ENCODE data around the gene GDF2.

GDF2 gene

GRCh38 chr10:47283101-47283630 is 39.1 kb upstream of the GDF2 start:
- H3K27me3 ChIP-seq (ENCODE audit: control insufficient read depth in 1 of 2, insufficient read depth in 2 of 2, low read length in 2 of 2): no peaks in the 10 kb centered on the region
- H3K9me3 ChIP-seq (ENCODE audit: control insufficient read depth in 1 of 2, low read length in 2 of 2): no peaks in the 10 kb centered on the region
- no peaks in the 10 kb centered on the region for H3K36me3 ChIP-seq (ENCODE audit: control insufficient read depth in 1 of 2, insufficient read depth in 2 of 2, low read length in 2 of 2)
- H3K27ac ChIP-seq (ENCODE audit: low read depth, low read length): no peak overlapping the region
- H3K4me1 ChIP-seq (ENCODE audit: control insufficient read depth in 1 of 2, insufficient read depth in 2 of 2, low read length in 2 of 2): peaks cover 0 to 2% of the 10 kb centered on the region in 2 donors
- no peak overlapping the region for H3K4me3 ChIP-seq (ENCODE audit: low read depth in 1 of 2, low read length in 2 of 2)
- no peak overlapping the region for H3K9ac ChIP-seq (ENCODE audit: low read depth in 1 of 2, low read length in 2 of 2)

GRCh38 chr10:47283848-47284247 is 38.4 kb upstream of the GDF2 start:
- Histone ChIP-seq H3K27me3 (ENCODE audit: control insufficient read depth in 1 of 2, insufficient read depth in 2 of 2, low read length in 2 of 2) (no peaks in the 10 kb centered on the region), H3K9me3 (ENCODE audit: control insufficient read depth in 1 of 2, low read length in 2 of 2) (no peaks in the 10 kb centered on the region), H3K4me1 (ENCODE audit: control insufficient read depth in 1 of 2, insufficient read depth in 2 of 2, low read length in 2 of 2) (no peaks in the 10 kb centered on the region), H3K36me3 (ENCODE audit: control insufficient read depth in 1 of 2, insufficient read depth in 2 of 2, low read length in 2 of 2) (no peaks in the 10 kb centered on the region), H3K9ac (ENCODE audit: low read depth in 1 of 2, low read length in 2 of 2) (no peak overlapping the region), H3K4me3 (ENCODE audit: low read depth in 1 of 2, low read length in 2 of 2) (no peak overlapping the region), H3K27ac (ENCODE audit: low read depth, low read length) (no peak overlapping the region)

- H3K9ac ChIP-seq (ENCODE audit: low read depth in 1 of 2, low read length in 2 of 2): no peak overlapping the region
- no peaks in the 10 kb centered on the region for H3K4me1 ChIP-seq (ENCODE audit: control insufficient read depth in 1 of 2, insufficient read depth in 2 of 2, low read length in 2 of 2)
- no peak overlapping the region for H3K4me3 ChIP-seq (ENCODE audit: low read depth in 1 of 2, low read length in 2 of 2)
- H3K27ac ChIP-seq (ENCODE audit: low read depth, low read length): no peak overlapping the region
- no peaks in the 10 kb centered on the region for H3K36me3 ChIP-seq (ENCODE audit: control insufficient read depth in 1 of 2, insufficient read depth in 2 of 2, low read length in 2 of 2)
- H3K27me3 ChIP-seq (ENCODE audit: control insufficient read depth in 1 of 2, insufficient read depth in 2 of 2, low read length in 2 of 2): no peaks in the 10 kb centered on the region
- no peaks in the 10 kb centered on the region for H3K9me3 ChIP-seq (ENCODE audit: control insufficient read depth in 1 of 2, low read length in 2 of 2)
These were observed 36.7 kb upstream of the GDF2 start for GRCh38 chr10:47285381-47286115.

GRCh38 chr10:47286116-47286505 is 36.1 kb upstream of the GDF2 start:
- H3K9me3 ChIP-seq (ENCODE audit: control insufficient read depth in 1 of 2, low read length in 2 of 2): no peaks in the 10 kb centered on the region
- H3K27me3 ChIP-seq (ENCODE audit: control insufficient read depth in 1 of 2, insufficient read depth in 2 of 2, low read length in 2 of 2): no peaks in the 10 kb centered on the region
- no peak overlapping the region for H3K9ac ChIP-seq (ENCODE audit: low read depth in 1 of 2, low read length in 2 of 2)
- H3K27ac ChIP-seq (ENCODE audit: low read depth, low read length): no peak overlapping the region
- H3K36me3 ChIP-seq (ENCODE audit: control insufficient read depth in 1 of 2, insufficient read depth in 2 of 2, low read length in 2 of 2): no peaks in the 10 kb centered on the region
- no peaks in the 10 kb centered on the region for H3K4me1 ChIP-seq (ENCODE audit: control insufficient read depth in 1 of 2, insufficient read depth in 2 of 2, low read length in 2 of 2)
- no peak overlapping the region for H3K4me3 ChIP-seq (ENCODE audit: low read depth in 1 of 2, low read length in 2 of 2)

GRCh38 chr10:47286591-47287315 is 35.5 kb upstream of the GDF2 start:
- Histone ChIP-seq H3K4me1 (ENCODE audit: control insufficient read depth in 1 of 2, insufficient read depth in 2 of 2, low read length in 2 of 2) (no peaks in the 10 kb centered on the region), H3K36me3 (ENCODE audit: control insufficient read depth in 1 of 2, insufficient read depth in 2 of 2, low read length in 2 of 2) (no peaks in the 10 kb centered on the region), H3K4me3 (ENCODE audit: low read depth in 1 of 2, low read length in 2 of 2) (no peak overlapping the region), H3K27me3 (ENCODE audit: control insufficient read depth in 1 of 2, insufficient read depth in 2 of 2, low read length in 2 of 2) (no peaks in the 10 kb centered on the region), H3K9ac (ENCODE audit: low read depth in 1 of 2, low read length in 2 of 2) (no peak overlapping the region), H3K9me3 (ENCODE audit: control insufficient read depth in 1 of 2, low read length in 2 of 2) (no peaks in the 10 kb centered on the region), H3K27ac (ENCODE audit: low read depth, low read length) (no peak overlapping the region)

- H3K4me1 ChIP-seq (ENCODE audit: control insufficient read depth in 1 of 2, insufficient read depth in 2 of 2, low read length in 2 of 2): no peaks in the 10 kb centered on the region
- no peak overlapping the region for H3K27ac ChIP-seq (ENCODE audit: low read depth, low read length)
- H3K4me3 ChIP-seq (ENCODE audit: low read depth in 1 of 2, low read length in 2 of 2): no peak overlapping the region
- H3K9me3 ChIP-seq (ENCODE audit: control insufficient read depth in 1 of 2, low read length in 2 of 2): no peaks in the 10 kb centered on the region
- no peaks in the 10 kb centered on the region for H3K27me3 ChIP-seq (ENCODE audit: control insufficient read depth in 1 of 2, insufficient read depth in 2 of 2, low read length in 2 of 2)
- no peaks in the 10 kb centered on the region for H3K36me3 ChIP-seq (ENCODE audit: control insufficient read depth in 1 of 2, insufficient read depth in 2 of 2, low read length in 2 of 2)
- no peak overlapping the region for H3K9ac ChIP-seq (ENCODE audit: low read depth in 1 of 2, low read length in 2 of 2)
These were observed 34.9 kb upstream of the GDF2 start for GRCh38 chr10:47287365-47287802.

GRCh38 chr10:47287805-47288204 is 34.4 kb upstream of the GDF2 start:
- H3K9me3 ChIP-seq (ENCODE audit: control insufficient read depth in 1 of 2, low read length in 2 of 2): no peaks in the 10 kb centered on the region
- no peaks in the 10 kb centered on the region for H3K27me3 ChIP-seq (ENCODE audit: control insufficient read depth in 1 of 2, insufficient read depth in 2 of 2, low read length in 2 of 2)
- H3K9ac ChIP-seq (ENCODE audit: low read depth in 1 of 2, low read length in 2 of 2): no peak overlapping the region
- no peak overlapping the region for H3K27ac ChIP-seq (ENCODE audit: low read depth, low read length)
- no peaks in the 10 kb centered on the region for H3K4me1 ChIP-seq (ENCODE audit: control insufficient read depth in 1 of 2, insufficient read depth in 2 of 2, low read length in 2 of 2)
- no peak overlapping the region for H3K4me3 ChIP-seq (ENCODE audit: low read depth in 1 of 2, low read length in 2 of 2)
- H3K36me3 ChIP-seq (ENCODE audit: control insufficient read depth in 1 of 2, insufficient read depth in 2 of 2, low read length in 2 of 2): no peaks in the 10 kb centered on the region

- Histone ChIP-seq H3K4me3 (ENCODE audit: low read depth in 1 of 2, low read length in 2 of 2) (no peak overlapping the region), H3K36me3 (ENCODE audit: control insufficient read depth in 1 of 2, insufficient read depth in 2 of 2, low read length in 2 of 2) (no peaks in the 10 kb centered on the region), H3K27ac (ENCODE audit: low read depth, low read length) (no peak overlapping the region), H3K9me3 (ENCODE audit: control insufficient read depth in 1 of 2, low read length in 2 of 2) (no peaks in the 10 kb centered on the region), H3K27me3 (ENCODE audit: control insufficient read depth in 1 of 2, insufficient read depth in 2 of 2, low read length in 2 of 2) (no peaks in the 10 kb centered on the region), H3K9ac (ENCODE audit: low read depth in 1 of 2, low read length in 2 of 2) (no peak overlapping the region), H3K4me1 (ENCODE audit: control insufficient read depth in 1 of 2, insufficient read depth in 2 of 2, low read length in 2 of 2) (no peaks in the 10 kb centered on the region)
These were observed 34.0 kb upstream of the GDF2 start for GRCh38 chr10:47288236-47288635.

GRCh38 chr10:47288916-47289495 is 33.2 kb upstream of the GDF2 start:
- H3K4me1 ChIP-seq (ENCODE audit: control insufficient read depth in 1 of 2, insufficient read depth in 2 of 2, low read length in 2 of 2): no peaks in the 10 kb centered on the region
- H3K36me3 ChIP-seq (ENCODE audit: control insufficient read depth in 1 of 2, insufficient read depth in 2 of 2, low read length in 2 of 2): no peaks in the 10 kb centered on the region
- no peak overlapping the region for H3K27ac ChIP-seq (ENCODE audit: low read depth, low read length)
- peaks cover 0 to 3% of the 10 kb centered on the region in 2 donors for H3K27me3 ChIP-seq (ENCODE audit: control insufficient read depth in 1 of 2, insufficient read depth in 2 of 2, low read length in 2 of 2)
- H3K4me3 ChIP-seq (ENCODE audit: low read depth in 1 of 2, low read length in 2 of 2): no peak overlapping the region
- H3K9ac ChIP-seq (ENCODE audit: low read depth in 1 of 2, low read length in 2 of 2): no peak overlapping the region
- no peaks in the 10 kb centered on the region for H3K9me3 ChIP-seq (ENCODE audit: control insufficient read depth in 1 of 2, low read length in 2 of 2)

- H3K27me3 ChIP-seq (ENCODE audit: control insufficient read depth in 1 of 2, insufficient read depth in 2 of 2, low read length in 2 of 2): peaks cover 0 to 3% of the 10 kb centered on the region in 2 donors
- H3K4me3 ChIP-seq (ENCODE audit: low read depth in 1 of 2, low read length in 2 of 2): no peak overlapping the region
- H3K4me1 ChIP-seq (ENCODE audit: control insufficient read depth in 1 of 2, insufficient read depth in 2 of 2, low read length in 2 of 2): no peaks in the 10 kb centered on the region
- H3K9ac ChIP-seq (ENCODE audit: low read depth in 1 of 2, low read length in 2 of 2): no peak overlapping the region
- no peak overlapping the region for H3K27ac ChIP-seq (ENCODE audit: low read depth, low read length)
- no peaks in the 10 kb centered on the region for H3K36me3 ChIP-seq (ENCODE audit: control insufficient read depth in 1 of 2, insufficient read depth in 2 of 2, low read length in 2 of 2)
- H3K9me3 ChIP-seq (ENCODE audit: control insufficient read depth in 1 of 2, low read length in 2 of 2): no peaks in the 10 kb centered on the region
These were observed 32.3 kb upstream of the GDF2 start for GRCh38 chr10:47289921-47290320.
